Measurements from ENCODE around the gene ZNF681.

Gene ZNF681

GRCh38 chr19:23758187-23759074, at the start of gene ZNF681:
Gene ZNF681 (minus strand): TSS chr19:23758891. CDS start chr19:23758749, 142 bp downstream.
- Mint-ChIP-seq H3K4me3 (peak within 1 kb of the TSS; percentile 96), H3K27me3 (no peaks in the 10 kb centered on the region), H3K36me3 (peaks cover 11% of the 10 kb centered on the region), H3K4me1 (ENCODE audit: low read depth) (peaks cover 30% of the 10 kb centered on the region), H3K27ac (peak within 1 kb of the TSS; percentile 91), H3K9me3 (ENCODE audit: low read depth) (peaks cover 3% of the 10 kb centered on the region)

- no peak overlapping the region for H3K4me3 Mint-ChIP-seq
- no peak overlapping the region for H3K27ac Mint-ChIP-seq
- no peaks in the 10 kb centered on the region for H3K27me3 Mint-ChIP-seq
- peaks cover 8% of the 10 kb centered on the region for H3K36me3 Mint-ChIP-seq
- H3K9me3 Mint-ChIP-seq (ENCODE audit: low read depth): no peaks in the 10 kb centered on the region
- peaks cover 21% of the 10 kb centered on the region for H3K4me1 Mint-ChIP-seq (ENCODE audit: low read depth)
Measured at GRCh38 chr19:23804676-23805075, 46.0 kb upstream of the ZNF681 start.

GRCh38 chr19:23802290-23802689, 43.6 kb upstream of the ZNF681 start:
- Mint-ChIP-seq H3K36me3 (no peaks in the 10 kb centered on the region), H3K27ac (peak overlapping the region; percentile 71), H3K4me1 (ENCODE audit: low read depth) (peaks cover 30% of the 10 kb centered on the region), H3K27me3 (no peaks in the 10 kb centered on the region), H3K4me3 (peak overlapping the region; percentile 74), H3K9me3 (ENCODE audit: low read depth) (no peaks in the 10 kb centered on the region)

- no peaks in the 10 kb centered on the region for H3K9me3 Mint-ChIP-seq (ENCODE audit: low read depth)
- peak overlapping the region; percentile 74 for H3K4me3 Mint-ChIP-seq
- peaks cover 30% of the 10 kb centered on the region for H3K4me1 Mint-ChIP-seq (ENCODE audit: low read depth)
- H3K27me3 Mint-ChIP-seq: no peaks in the 10 kb centered on the region
- peak overlapping the region; percentile 71 for H3K27ac Mint-ChIP-seq
- H3K36me3 Mint-ChIP-seq: no peaks in the 10 kb centered on the region
Measured at GRCh38 chr19:23801803-23802202, 43.1 kb upstream of the ZNF681 start.

GRCh38 chr19:23800868-23801267, 42.2 kb upstream of the ZNF681 start:
- Mint-ChIP-seq H3K27ac (peak overlapping the region; percentile 68), H3K4me1 (ENCODE audit: low read depth) (peaks cover 30% of the 10 kb centered on the region), H3K4me3 (no peak overlapping the region), H3K27me3 (no peaks in the 10 kb centered on the region), H3K36me3 (peaks cover 8% of the 10 kb centered on the region), H3K9me3 (ENCODE audit: low read depth) (no peaks in the 10 kb centered on the region)

- H3K4me1 Mint-ChIP-seq (ENCODE audit: low read depth): peaks cover 30% of the 10 kb centered on the region
- peak overlapping the region; percentile 68 for H3K27ac Mint-ChIP-seq
- H3K27me3 Mint-ChIP-seq: no peaks in the 10 kb centered on the region
- H3K9me3 Mint-ChIP-seq (ENCODE audit: low read depth): peaks cover 5% of the 10 kb centered on the region
- H3K36me3 Mint-ChIP-seq: peaks cover 9% of the 10 kb centered on the region
- H3K4me3 Mint-ChIP-seq: peak overlapping the region; percentile 32
Measured at GRCh38 chr19:23800271-23800670, 41.6 kb upstream of the ZNF681 start.

- Mint-ChIP-seq H3K27me3 (no peaks in the 10 kb centered on the region), H3K4me1 (ENCODE audit: low read depth) (peaks cover 32% of the 10 kb centered on the region), H3K27ac (peak overlapping the region; percentile 64), H3K9me3 (ENCODE audit: low read depth) (peaks cover 7% of the 10 kb centered on the region), H3K4me3 (peak overlapping the region; percentile 71), H3K36me3 (peaks cover 9% of the 10 kb centered on the region)
Measured at GRCh38 chr19:23799321-23799720, 40.6 kb upstream of the ZNF681 start.

- H3K27me3 Mint-ChIP-seq: no peaks in the 10 kb centered on the region
- peaks cover 11% of the 10 kb centered on the region for H3K36me3 Mint-ChIP-seq
- H3K4me1 Mint-ChIP-seq (ENCODE audit: low read depth): peaks cover 24% of the 10 kb centered on the region
- H3K9me3 Mint-ChIP-seq (ENCODE audit: low read depth): peaks cover 7% of the 10 kb centered on the region
- no peak overlapping the region for H3K27ac Mint-ChIP-seq
- H3K4me3 Mint-ChIP-seq: no peak overlapping the region
Measured at GRCh38 chr19:23795462-23795861, 36.8 kb upstream of the ZNF681 start.

GRCh38 chr19:23792784-23793183, 34.1 kb upstream of the ZNF681 start:
- Mint-ChIP-seq H3K36me3 (peaks cover 20% of the 10 kb centered on the region), H3K9me3 (ENCODE audit: low read depth) (peaks cover 9% of the 10 kb centered on the region), H3K27ac (no peak overlapping the region), H3K4me1 (ENCODE audit: low read depth) (peaks cover 14% of the 10 kb centered on the region), H3K4me3 (no peak overlapping the region), H3K27me3 (no peaks in the 10 kb centered on the region)

- peaks cover 10% of the 10 kb centered on the region for H3K9me3 Mint-ChIP-seq (ENCODE audit: low read depth)
- H3K27ac Mint-ChIP-seq: no peak overlapping the region
- H3K36me3 Mint-ChIP-seq: peaks cover 22% of the 10 kb centered on the region
- H3K4me3 Mint-ChIP-seq: no peak overlapping the region
- H3K4me1 Mint-ChIP-seq (ENCODE audit: low read depth): peaks cover 14% of the 10 kb centered on the region
- H3K27me3 Mint-ChIP-seq: no peaks in the 10 kb centered on the region
Measured at GRCh38 chr19:23790641-23791488, 32.2 kb upstream of the ZNF681 start.

GRCh38 chr19:23789246-23789645, 30.6 kb upstream of the ZNF681 start:
- no peak overlapping the region for H3K4me3 Mint-ChIP-seq
- no peaks in the 10 kb centered on the region for H3K27me3 Mint-ChIP-seq
- H3K36me3 Mint-ChIP-seq: peaks cover 25% of the 10 kb centered on the region
- H3K4me1 Mint-ChIP-seq (ENCODE audit: low read depth): peaks cover 11% of the 10 kb centered on the region
- H3K27ac Mint-ChIP-seq: no peak overlapping the region
- H3K9me3 Mint-ChIP-seq (ENCODE audit: low read depth): peaks cover 3% of the 10 kb centered on the region

GRCh38 chr19:23788411-23788810, 29.7 kb upstream of the ZNF681 start:
- Mint-ChIP-seq H3K9me3 (ENCODE audit: low read depth) (peaks cover 3% of the 10 kb centered on the region), H3K4me1 (ENCODE audit: low read depth) (peaks cover 8% of the 10 kb centered on the region), H3K27ac (no peak overlapping the region), H3K27me3 (no peaks in the 10 kb centered on the region), H3K4me3 (no peak overlapping the region), H3K36me3 (peaks cover 30% of the 10 kb centered on the region)

GRCh38 chr19:23787106-23787505, 28.4 kb upstream of the ZNF681 start:
- Mint-ChIP-seq H3K4me3 (no peak overlapping the region), H3K27ac (no peak overlapping the region), H3K36me3 (peaks cover 34% of the 10 kb centered on the region), H3K4me1 (ENCODE audit: low read depth) (peaks cover 1% of the 10 kb centered on the region), H3K27me3 (no peaks in the 10 kb centered on the region), H3K9me3 (ENCODE audit: low read depth) (peaks cover 3% of the 10 kb centered on the region)

- Mint-ChIP-seq H3K27ac (no peak overlapping the region), H3K9me3 (ENCODE audit: low read depth) (peaks cover 3% of the 10 kb centered on the region), H3K4me3 (no peak overlapping the region), H3K4me1 (ENCODE audit: low read depth) (peaks cover 1% of the 10 kb centered on the region), H3K36me3 (peaks cover 38% of the 10 kb centered on the region), H3K27me3 (no peaks in the 10 kb centered on the region)
Measured at GRCh38 chr19:23785982-23786381, 27.3 kb upstream of the ZNF681 start.

- H3K4me1 Mint-ChIP-seq (ENCODE audit: low read depth): peaks cover 1% of the 10 kb centered on the region
- H3K36me3 Mint-ChIP-seq: peaks cover 42% of the 10 kb centered on the region
- no peak overlapping the region for H3K4me3 Mint-ChIP-seq
- no peak overlapping the region for H3K27ac Mint-ChIP-seq
- H3K9me3 Mint-ChIP-seq (ENCODE audit: low read depth): peaks cover 3% of the 10 kb centered on the region
- no peaks in the 10 kb centered on the region for H3K27me3 Mint-ChIP-seq
Measured at GRCh38 chr19:23784274-23784673, 25.6 kb upstream of the ZNF681 start.

Measured in activated naive CD8-positive, alpha-beta T cell (primary cell).